ENCODE results near the gene PEX10. TPM values are rescaled to one million over a fixed set of nuclear protein-coding genes. Genes with fewer than 3 reads are reported as not detected.

PEX10 gene
- total and polyA plus RNA-seq, 2 experiments from 2014 or later = 24.7 to 25.5 TPM

DNA sequence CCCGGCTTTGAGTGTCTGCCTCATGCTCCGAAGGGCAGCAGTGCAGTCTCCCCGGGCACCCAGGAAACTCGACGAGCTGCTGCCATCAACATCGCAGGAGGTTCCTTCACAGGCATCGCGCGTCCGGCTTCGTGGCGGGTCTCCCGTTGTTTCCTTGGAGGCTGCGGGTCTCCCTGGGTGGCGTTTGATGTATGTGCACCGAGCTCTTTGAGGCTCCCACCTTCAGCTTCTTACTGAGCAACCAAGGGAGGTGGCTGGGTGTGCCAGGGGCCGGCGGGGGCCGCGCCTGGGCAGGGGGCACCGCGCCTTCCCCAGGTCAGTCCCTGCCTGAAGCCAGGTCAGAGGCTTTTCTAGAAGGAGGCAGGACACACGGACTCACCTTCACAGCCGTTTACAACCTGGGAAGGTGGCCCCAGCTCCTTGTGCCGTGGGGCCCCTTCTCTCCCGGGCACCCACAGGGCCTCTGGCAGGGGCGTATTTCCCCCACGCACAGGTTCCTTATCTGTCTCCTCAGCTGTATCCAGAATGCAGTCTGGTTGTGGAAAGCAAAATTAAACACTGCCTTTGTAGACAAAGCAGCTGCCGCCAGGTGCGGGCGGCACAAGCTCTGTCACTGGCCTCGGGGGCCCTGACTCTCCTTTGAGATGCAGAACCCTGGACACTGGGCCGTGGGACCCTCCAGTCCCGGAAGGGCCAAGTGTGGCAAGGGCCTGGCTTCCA, 21.7 kb upstream of the PEX10 start:
- no peaks in the 10 kb centered on the region for H4K20me1 ChIP-seq (ENCODE audit: insufficient read depth, poor library complexity, severe bottlenecking)
- no peak overlapping the region for H3K27ac ChIP-seq
- no peak overlapping the region for H3K4me3 ChIP-seq
- no peaks in the 10 kb centered on the region for H3K79me2 ChIP-seq
- H3K36me3 ChIP-seq (replicated peaks; ENCODE audit: insufficient read depth, low read depth) = no peaks in the 10 kb centered on the region
- no peak for TF ChIP-seq EZH2phosphoT487 (IDR thresholded peaks at IDR 0.05; ENCODE audit: low read depth, severe bottlenecking, unreplicated experiment)
- DNase-seq (ENCODE audit: low spot score) = no peak
- H3K27me3 ChIP-seq = peaks cover 3% of the 10 kb centered on the region
- no peak overlapping the region for H2AFZ ChIP-seq
- no peaks in the 10 kb centered on the region for H3K9me2 ChIP-seq (replicated peaks; ENCODE audit: insufficient read depth)
- no peaks in the 10 kb centered on the region for H3K9me3 ChIP-seq (ENCODE audit: low read depth)
- H3K4me1 ChIP-seq (ENCODE audit: insufficient read depth) = no peaks in the 10 kb centered on the region
- no peak overlapping the region for H3K4me2 ChIP-seq
- 83% methylated on average over 33 of the region's 34 CpGs for WGBS (ENCODE audit: low lambda C conversion rate, missing lambda C conversion rate)

- Histone ChIP-seq H3K4me2 (no peak overlapping the region), H3K4me3 (no peak overlapping the region), H3K27ac (no peak overlapping the region), H3K9me3 (ENCODE audit: low read depth) (no peaks in the 10 kb centered on the region), H2AFZ (no peak overlapping the region), H3K9me2 (replicated peaks; ENCODE audit: insufficient read depth) (no peaks in the 10 kb centered on the region), H3K79me2 (no peaks in the 10 kb centered on the region), H3K4me1 (ENCODE audit: insufficient read depth) (no peaks in the 10 kb centered on the region), H3K36me3 (replicated peaks; ENCODE audit: insufficient read depth, low read depth) (no peaks in the 10 kb centered on the region), H3K27me3 (peaks cover 3% of the 10 kb centered on the region), H4K20me1 (ENCODE audit: insufficient read depth, poor library complexity, severe bottlenecking) (no peaks in the 10 kb centered on the region)
- no peak for DNase-seq (ENCODE audit: low spot score)
- TF ChIP-seq CTCF (IDR thresholded peaks at IDR 0.05; ENCODE audit: poor library complexity) = no peak
- TF ChIP-seq EZH2 (IDR thresholded peaks at IDR 0.05; ENCODE audit: borderline replicate concordance) = no peak
- no peak for TF ChIP-seq EZH2phosphoT487 (IDR thresholded peaks at IDR 0.05; ENCODE audit: low read depth, severe bottlenecking, unreplicated experiment)
- 76% methylated on average over 9 of the region's 13 CpGs for WGBS (ENCODE audit: low lambda C conversion rate, missing lambda C conversion rate)
Observed at GRCh38 chr1:2433196-2433595, 20.8 kb upstream of the PEX10 start.

DNA sequence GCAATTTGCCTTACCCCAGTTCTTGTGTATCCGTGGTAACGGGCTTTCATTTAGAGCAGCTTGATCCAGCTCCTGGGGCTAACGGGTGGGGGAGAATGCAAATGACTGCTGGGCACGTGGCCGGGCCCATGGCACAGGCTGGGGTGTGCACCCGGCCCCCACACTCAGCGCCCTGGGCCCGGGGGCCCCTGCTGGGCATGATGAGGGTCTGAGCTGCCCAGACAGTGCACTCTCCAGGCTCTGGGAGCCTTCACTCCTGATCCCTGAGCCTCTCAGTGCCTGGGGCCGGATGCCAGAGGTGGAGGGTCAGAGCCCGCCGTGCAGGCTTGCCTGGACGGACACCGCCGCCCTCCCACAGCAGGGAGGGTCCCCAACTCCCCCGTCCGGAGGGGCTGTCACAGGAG, 20.1 kb upstream of the PEX10 start:
- Histone ChIP-seq H3K27me3 (peaks cover 3% of the 10 kb centered on the region), H4K20me1 (ENCODE audit: insufficient read depth, poor library complexity, severe bottlenecking) (no peaks in the 10 kb centered on the region), H3K9me3 (ENCODE audit: low read depth) (no peaks in the 10 kb centered on the region), H3K9me2 (replicated peaks; ENCODE audit: insufficient read depth) (no peaks in the 10 kb centered on the region), H3K79me2 (no peaks in the 10 kb centered on the region), H3K4me2 (no peak overlapping the region), H3K27ac (no peak overlapping the region), H2AFZ (no peak overlapping the region), H3K4me1 (ENCODE audit: insufficient read depth) (no peaks in the 10 kb centered on the region), H3K36me3 (replicated peaks; ENCODE audit: insufficient read depth, low read depth) (no peaks in the 10 kb centered on the region), H3K4me3 (no peak overlapping the region)
- no peak for TF ChIP-seq CTCF (IDR thresholded peaks at IDR 0.05; ENCODE audit: poor library complexity)
- TF ChIP-seq EZH2 (IDR thresholded peaks at IDR 0.05; ENCODE audit: borderline replicate concordance) = no peak
- no peak for TF ChIP-seq EZH2phosphoT487 (IDR thresholded peaks at IDR 0.05; ENCODE audit: low read depth, severe bottlenecking, unreplicated experiment)
- no peak for DNase-seq (ENCODE audit: low spot score)
- WGBS (ENCODE audit: low lambda C conversion rate, missing lambda C conversion rate) = 47% methylated on average over 16 of the region's 16 CpGs

DNA sequence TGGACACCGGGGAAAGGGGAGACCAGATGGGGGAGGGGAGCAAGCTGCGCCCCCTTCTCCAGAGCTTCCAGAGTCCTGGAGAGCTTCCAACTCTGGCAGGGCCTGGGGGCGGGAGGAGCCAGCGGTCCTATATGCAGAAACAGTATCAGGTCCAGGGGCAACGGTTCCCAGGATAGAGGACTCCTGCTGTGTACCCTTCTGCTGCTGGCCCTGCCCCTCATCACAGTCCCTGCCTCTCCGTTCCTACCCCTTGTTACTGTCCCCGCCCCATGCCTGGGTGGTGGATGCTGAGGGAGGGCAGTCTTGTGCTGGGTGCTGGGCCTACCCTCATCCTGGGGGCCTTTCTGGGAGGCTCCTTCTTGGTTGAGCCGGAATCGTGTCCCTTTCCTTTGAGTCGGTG, 19.2 kb upstream of the PEX10 start:
- no peaks in the 10 kb centered on the region for H3K36me3 ChIP-seq (replicated peaks; ENCODE audit: insufficient read depth, low read depth)
- no peaks in the 10 kb centered on the region for H3K9me3 ChIP-seq (ENCODE audit: low read depth)
- DNase-seq (ENCODE audit: low spot score) = no peak
- no peak overlapping the region for H2AFZ ChIP-seq
- no peak overlapping the region for H3K27ac ChIP-seq
- peaks cover 3% of the 10 kb centered on the region for H3K27me3 ChIP-seq
- TF ChIP-seq CTCF (IDR thresholded peaks at IDR 0.05; ENCODE audit: poor library complexity) (no peak), EZH2 (IDR thresholded peaks at IDR 0.05; ENCODE audit: borderline replicate concordance) (no peak), EZH2phosphoT487 (IDR thresholded peaks at IDR 0.05; ENCODE audit: low read depth, severe bottlenecking, unreplicated experiment) (no peak)
- H4K20me1 ChIP-seq (ENCODE audit: insufficient read depth, poor library complexity, severe bottlenecking) = no peaks in the 10 kb centered on the region
- no peaks in the 10 kb centered on the region for H3K79me2 ChIP-seq
- H3K9me2 ChIP-seq (replicated peaks; ENCODE audit: insufficient read depth) = no peaks in the 10 kb centered on the region
- WGBS (ENCODE audit: low lambda C conversion rate, missing lambda C conversion rate) = 76% methylated on average over 8 of the region's 10 CpGs
- no peak overlapping the region for H3K4me2 ChIP-seq
- no peak overlapping the region for H3K4me3 ChIP-seq
- H3K4me1 ChIP-seq (ENCODE audit: insufficient read depth) = no peaks in the 10 kb centered on the region

All from hepatocyte (in vitro differentiated cells).